ENCODE measurements around the gene LRMDA.

Gene LRMDA

DNA sequence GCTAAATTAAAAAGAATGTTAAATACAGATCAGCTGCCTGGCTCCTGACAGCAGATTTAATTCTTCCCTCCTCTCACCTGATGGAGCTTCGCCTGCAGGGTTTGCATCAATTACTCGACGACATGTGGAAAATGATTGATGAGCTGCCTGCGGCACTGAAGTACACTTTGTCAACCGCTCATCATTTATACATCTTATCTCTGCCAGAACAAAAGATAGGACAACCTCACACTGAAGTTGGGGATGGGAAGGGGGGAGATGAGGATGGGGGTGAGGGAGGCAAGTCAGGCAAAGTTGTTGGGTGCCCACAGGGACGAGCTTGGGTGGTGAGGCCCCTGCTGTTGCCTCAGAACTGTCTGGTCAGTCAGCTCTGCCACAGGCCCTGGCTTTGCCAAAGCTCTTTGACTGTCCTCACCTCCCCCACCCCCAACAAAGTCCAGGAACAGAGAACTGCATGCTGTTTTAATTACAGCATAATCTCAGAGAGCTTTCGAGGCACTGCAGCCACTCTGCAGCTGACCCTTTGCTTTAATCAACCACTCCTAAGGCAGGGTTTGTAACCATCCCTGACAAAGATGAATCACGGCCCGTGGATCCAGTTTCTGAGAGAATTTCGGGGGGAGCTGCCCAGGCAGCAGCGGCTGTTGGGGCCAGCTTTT is 702.3 kb downstream of the LRMDA start:
- Histone ChIP-seq H3K36me3 (ENCODE audit: insufficient read depth) (no peaks in the 10 kb centered on the region), H4K20me1 (ENCODE audit: insufficient read depth) (no peaks in the 10 kb centered on the region), H3K4me3 (IDR thresholded peaks at IDR 0.05; ENCODE audit: insufficient read depth, low read depth, low read length) (no peak overlapping the region), H3K4me2 (no peak overlapping the region), H3K9ac (no peak overlapping the region), H3K27me3 (ENCODE audit: insufficient read depth, low read depth) (no peaks in the 10 kb centered on the region), H2AFZ (ENCODE audit: low read depth) (no peak overlapping the region), H3K27ac (no peak overlapping the region), H3K4me1 (ENCODE audit: low read depth, poor library complexity, severe bottlenecking) (no peaks in the 10 kb centered on the region), H3K79me2 (ENCODE audit: insufficient read depth, low read depth) (no peaks in the 10 kb centered on the region)
- no peak for TF ChIP-seq CTCF (conservative IDR thresholded peaks at IDR 0.05; ENCODE audit: low read depth, low read length)

GRCh38 chr10:76136961-76137360 is 705.5 kb downstream of the LRMDA start:
- H2AFZ ChIP-seq (ENCODE audit: low read depth): no peak overlapping the region
- no peaks in the 10 kb centered on the region for H3K79me2 ChIP-seq (ENCODE audit: insufficient read depth, low read depth)
- H4K20me1 ChIP-seq (ENCODE audit: insufficient read depth): no peaks in the 10 kb centered on the region
- H3K4me1 ChIP-seq (ENCODE audit: low read depth, poor library complexity, severe bottlenecking): no peaks in the 10 kb centered on the region
- H3K4me2 ChIP-seq: no peak overlapping the region
- H3K9ac ChIP-seq: no peak overlapping the region
- no peaks in the 10 kb centered on the region for H3K27me3 ChIP-seq (ENCODE audit: insufficient read depth, low read depth)
- no peaks in the 10 kb centered on the region for H3K36me3 ChIP-seq (ENCODE audit: insufficient read depth)
- TF ChIP-seq CTCF (conservative IDR thresholded peaks at IDR 0.05; ENCODE audit: low read depth, low read length): no peak
- no peak overlapping the region for H3K4me3 ChIP-seq (IDR thresholded peaks at IDR 0.05; ENCODE audit: insufficient read depth, low read depth, low read length)
- no peak overlapping the region for H3K27ac ChIP-seq

GRCh38 chr10:76138286-76138685 is 706.9 kb downstream of the LRMDA start:
- Histone ChIP-seq H3K27me3 (ENCODE audit: insufficient read depth, low read depth) (no peaks in the 10 kb centered on the region), H2AFZ (ENCODE audit: low read depth) (no peak overlapping the region), H3K4me1 (ENCODE audit: low read depth, poor library complexity, severe bottlenecking) (no peaks in the 10 kb centered on the region), H3K36me3 (ENCODE audit: insufficient read depth) (no peaks in the 10 kb centered on the region), H3K4me2 (no peak overlapping the region), H3K9ac (no peak overlapping the region), H3K4me3 (IDR thresholded peaks at IDR 0.05; ENCODE audit: insufficient read depth, low read depth, low read length) (no peak overlapping the region), H3K27ac (no peak overlapping the region), H3K79me2 (ENCODE audit: insufficient read depth, low read depth) (no peaks in the 10 kb centered on the region), H4K20me1 (ENCODE audit: insufficient read depth) (no peaks in the 10 kb centered on the region)
- no peak for TF ChIP-seq CTCF (conservative IDR thresholded peaks at IDR 0.05; ENCODE audit: low read depth, low read length)

DNA sequence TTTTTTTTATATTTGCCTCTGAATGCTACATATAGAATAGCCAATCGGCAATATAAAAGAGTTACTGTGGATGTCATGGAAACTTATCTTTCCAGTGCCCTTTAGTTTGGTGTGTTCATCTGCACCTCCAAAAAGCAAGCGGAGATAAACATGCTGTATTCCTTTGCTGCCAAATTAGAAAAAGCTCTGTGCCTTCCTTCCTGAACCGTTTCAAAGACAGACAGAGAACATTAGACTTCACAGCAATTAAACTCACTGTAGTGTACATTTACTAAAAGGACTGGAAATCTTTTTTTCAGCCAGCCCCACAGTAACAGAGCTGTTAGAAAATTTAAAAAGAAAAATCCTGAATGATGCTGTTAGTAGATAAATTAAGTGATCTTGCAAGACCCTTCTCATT is 707.5 kb downstream of the LRMDA start:
- Histone ChIP-seq H3K4me3 (IDR thresholded peaks at IDR 0.05; ENCODE audit: insufficient read depth, low read depth, low read length) (no peak overlapping the region), H3K4me2 (no peak overlapping the region), H3K4me1 (ENCODE audit: low read depth, poor library complexity, severe bottlenecking) (no peaks in the 10 kb centered on the region), H3K79me2 (ENCODE audit: insufficient read depth, low read depth) (no peaks in the 10 kb centered on the region), H3K36me3 (ENCODE audit: insufficient read depth) (no peaks in the 10 kb centered on the region), H3K27me3 (ENCODE audit: insufficient read depth, low read depth) (no peaks in the 10 kb centered on the region), H4K20me1 (ENCODE audit: insufficient read depth) (no peaks in the 10 kb centered on the region), H2AFZ (ENCODE audit: low read depth) (no peak overlapping the region), H3K27ac (no peak overlapping the region), H3K9ac (no peak overlapping the region)
- no peak for TF ChIP-seq CTCF (conservative IDR thresholded peaks at IDR 0.05; ENCODE audit: low read depth, low read length)
